Ectodermal cell (in vitro differentiated cells): ENCODE results near the gene PRND.
"Not testable (repeated sequence)": the region's sequence is repeated elsewhere in the genome, so short reads cannot be mapped to it uniquely, and the experiment has no call there.

Source experiments
- H3K27ac ChIP-seq: 2 replicates; pipeline ENCODE4 v1.7.0; 2013; ENCODE audit warnings: mild to moderate bottlenecking, low read depth, low read length; ENCODE audit not compliant: insufficient read depth, poor library complexity, severe bottlenecking
- H3K27me3 ChIP-seq: 2 replicates; pipeline ENCODE4 v1.7.0; 2013; ENCODE audit warnings: mild to moderate bottlenecking, low read length; ENCODE audit not compliant: insufficient read depth, control insufficient read depth, poor library complexity, severe bottlenecking
- H3K36me3 ChIP-seq: one replicate; pipeline ENCODE4 v1.7.0; 2013; ENCODE audit warnings: low read length; ENCODE audit not compliant: control insufficient read depth, insufficient read depth
- H3K4me1 ChIP-seq: one replicate; pipeline ENCODE4 v1.7.0; 2013; ENCODE audit warnings: low read length; ENCODE audit not compliant: control insufficient read depth, insufficient read depth
- H3K4me3 ChIP-seq: 2 replicates; pipeline ENCODE4 v1.7.0; 2013; ENCODE audit warnings: low read depth, low read length, control low read depth; ENCODE audit not compliant: insufficient read depth
- H3K9me3 ChIP-seq: 2 replicates; pipeline ENCODE4 v1.7.0; 2013; ENCODE audit warnings: mild to moderate bottlenecking, low read length, moderate library complexity; ENCODE audit not compliant: control insufficient read depth
- WGBS, 2 experiments: methylation state at CpG; one replicate each; pipeline ENCODE4 v1.1.7; 2013; ENCODE audit warnings: missing lambda C conversion rate in 2 of 2; 5-methylcytosine and 5-hydroxymethylcytosine counted together

The PRND gene

DNA sequence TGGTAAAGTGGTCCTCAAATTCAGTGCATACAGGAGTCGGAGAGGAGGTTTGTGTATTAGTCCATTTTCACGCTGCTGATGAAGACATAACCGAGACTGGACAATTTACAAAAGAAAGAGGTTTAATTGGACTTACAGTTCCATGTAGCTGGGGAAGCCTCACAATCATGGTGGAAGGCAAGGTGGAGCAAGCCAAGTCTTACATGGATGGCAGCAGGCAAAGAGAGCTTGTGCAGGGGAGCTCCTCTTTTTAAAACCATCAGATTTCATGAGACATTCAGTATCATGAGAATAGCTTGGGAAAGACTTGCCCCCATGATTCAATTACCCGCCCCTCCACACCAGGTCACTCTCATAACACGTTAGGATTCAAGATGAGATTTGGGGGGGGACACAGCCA, 51.3 kb downstream of the PRND start:
- H3K27ac ChIP-seq, H3K36me3 ChIP-seq, H3K4me1 ChIP-seq, H3K27me3 ChIP-seq, H3K9me3 ChIP-seq, H3K4me3 ChIP-seq: not testable (repeated sequence)
- WGBS, 2 experiments, result 91% methylated on average over 5 of the region's 5 CpGs

DNA sequence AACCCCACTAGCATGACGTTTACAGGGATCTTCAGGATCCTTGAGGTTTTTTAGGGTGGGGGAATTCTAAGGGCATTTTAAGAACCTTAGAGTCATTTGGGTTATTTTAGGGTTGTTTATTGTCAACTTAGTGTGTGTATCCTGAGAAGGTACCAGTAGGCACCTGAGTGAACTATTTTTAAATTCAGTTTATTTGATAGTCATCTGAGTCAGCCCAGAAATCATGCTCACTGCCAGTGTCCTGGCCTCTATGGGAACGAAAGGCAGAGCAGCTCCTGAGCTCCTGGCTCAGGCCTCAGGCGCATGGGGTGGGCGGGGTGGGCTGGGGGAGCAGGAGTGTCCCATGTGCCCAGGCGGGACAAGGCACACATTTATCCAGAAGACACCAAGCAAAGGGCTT, 52.0 kb downstream of the PRND start:
- Histone ChIP-seq H3K4me3 (no peak overlapping the region), H3K27me3 (no peaks in the 10 kb centered on the region), H3K9me3 (no peaks in the 10 kb centered on the region), H3K36me3 (no peaks in the 10 kb centered on the region), H3K4me1 (no peaks in the 10 kb centered on the region), H3K27ac (no peak overlapping the region)
- WGBS, 2 experiments, result 91 to 95% methylated on average over 5 of the region's 5 CpGs

DNA sequence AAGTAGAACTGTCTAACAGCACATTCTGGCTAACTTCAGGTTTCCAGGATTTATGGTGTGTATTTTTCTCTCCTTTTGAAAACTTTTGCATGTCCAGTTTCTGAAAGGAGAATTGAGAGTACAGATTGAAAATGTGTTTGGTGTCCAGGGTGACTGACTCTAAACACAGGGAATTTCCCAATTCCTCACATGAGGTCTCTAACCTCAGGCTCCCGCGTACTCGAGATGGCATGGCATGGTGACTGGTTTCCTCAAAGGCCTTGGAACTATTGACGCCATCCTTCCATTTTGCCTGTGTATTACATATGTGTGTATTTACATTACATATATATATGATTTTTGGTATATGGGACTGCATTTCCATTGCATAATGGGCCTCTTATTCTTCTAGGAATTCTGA, 52.5 kb downstream of the PRND start:
- Histone ChIP-seq H3K36me3 (no peaks in the 10 kb centered on the region), H3K4me3 (no peak overlapping the region), H3K4me1 (no peaks in the 10 kb centered on the region), H3K27me3 (no peaks in the 10 kb centered on the region), H3K27ac (no peak overlapping the region), H3K9me3 (no peaks in the 10 kb centered on the region)
- 91 to 100% methylated on average over 3 of the region's 4 CpGs for WGBS, 2 experiments

DNA sequence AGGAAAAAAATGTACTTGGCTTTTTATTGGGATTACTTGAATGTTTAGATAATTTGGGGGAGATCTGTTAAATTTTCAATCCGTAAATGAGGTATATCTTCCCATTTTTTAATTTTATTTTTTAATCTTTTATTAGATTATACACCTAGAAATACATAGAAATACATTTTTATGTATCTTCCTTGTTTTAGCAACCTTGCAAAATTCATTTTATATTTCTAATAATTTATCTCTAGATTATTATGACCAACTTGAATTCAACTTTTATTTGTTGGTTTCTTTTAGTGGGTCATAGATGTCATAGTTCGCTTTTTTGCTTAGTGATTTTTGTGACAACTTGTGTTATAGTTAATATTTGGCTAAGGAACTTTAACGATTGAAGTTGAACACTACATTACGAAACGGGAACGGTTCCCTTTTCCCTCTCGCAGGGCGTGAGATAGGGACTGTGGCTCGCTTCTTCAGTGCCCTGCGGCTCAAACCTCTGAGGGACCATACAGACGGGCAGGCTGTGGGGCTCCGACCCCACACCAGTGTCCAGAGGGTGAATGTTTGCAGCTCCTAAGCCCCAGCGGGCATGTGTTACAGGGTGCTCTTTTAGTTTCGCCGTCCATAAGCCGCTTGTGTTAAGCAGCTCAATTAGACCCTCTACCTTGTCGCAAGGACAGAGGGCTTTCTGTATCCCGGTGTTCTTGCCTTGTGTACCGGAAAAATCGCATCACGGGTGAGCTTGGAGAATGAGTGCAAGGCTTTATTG, 53.8 kb downstream of the PRND start:
- 93 to 94% methylated on average over 20 of the region's 21 CpGs for WGBS, 2 experiments
- no peaks in the 10 kb centered on the region for H3K4me1 ChIP-seq
- no peaks in the 10 kb centered on the region for H3K9me3 ChIP-seq
- H3K36me3 ChIP-seq, result no peaks in the 10 kb centered on the region
- no peak overlapping the region for H3K27ac ChIP-seq
- no peak overlapping the region for H3K4me3 ChIP-seq
- H3K27me3 ChIP-seq, result no peaks in the 10 kb centered on the region

DNA sequence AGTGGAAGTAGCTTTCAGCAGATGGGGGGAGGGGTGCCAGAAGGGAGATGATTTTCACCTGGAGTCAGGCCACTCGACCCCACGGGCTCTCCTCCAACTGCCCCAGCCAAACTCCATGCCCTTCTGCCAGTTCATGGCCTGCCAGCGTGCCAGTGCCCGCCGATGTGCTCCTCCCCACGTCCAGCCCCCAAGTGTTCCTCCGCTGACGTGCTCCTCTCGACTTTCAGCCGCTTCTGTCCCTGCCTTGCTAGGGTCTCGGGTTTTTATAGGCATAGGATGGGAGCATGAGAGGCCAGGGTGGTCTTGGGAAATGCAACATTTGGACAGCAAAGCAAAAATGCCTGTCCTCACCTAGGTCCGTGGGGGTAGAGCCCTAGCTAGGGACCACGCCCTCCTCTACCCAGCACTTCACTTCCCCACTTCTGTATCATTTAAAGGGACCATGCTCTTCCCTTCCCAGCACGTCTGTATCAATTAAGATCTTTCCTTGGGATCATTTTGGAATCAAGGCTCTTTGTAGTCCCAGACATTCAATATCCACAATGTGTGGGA, 54.4 kb downstream of the PRND start:
- Histone ChIP-seq H3K9me3 (no peaks in the 10 kb centered on the region), H3K4me3 (no peak overlapping the region), H3K27ac (no peak overlapping the region), H3K4me1 (no peaks in the 10 kb centered on the region), H3K27me3 (no peaks in the 10 kb centered on the region), H3K36me3 (no peaks in the 10 kb centered on the region)
- WGBS, 2 experiments, result 88% methylated on average over 14 of the region's 14 CpGs
